Bronchial epithelial cell (primary cell): ENCODE results near the gene HAVCR2. TPM values are rescaled to one million over a fixed set of nuclear protein-coding genes. Genes with fewer than 3 reads are reported as not detected.

ENCODE experiments used
- DNase-seq: peaks from one replicate; pipeline ENCODE4 v3.0.0-alpha.2; 2010; ENCODE audit warnings: low read depth
- FAIRE-seq: peaks from 2 replicates; lab custom pipeline; 2011; peaks lifted over from hg19 to GRCh38; lab: Jason Lieb, UNC
- H3K27me3 ChIP-seq: 2 replicates; pipeline ENCODE4 v1.5.1; 2011; ENCODE audit warnings: low read length; ENCODE audit not compliant: control insufficient read depth, insufficient read depth
- H3K36me3 ChIP-seq: 2 replicates; pipeline ENCODE4 v1.5.1; 2011; ENCODE audit warnings: low read length; ENCODE audit not compliant: control insufficient read depth, insufficient read depth
- H3K4me3 ChIP-seq: 2 replicates; pipeline ENCODE4 v1.5.1; 2011; ENCODE audit warnings: mild to moderate bottlenecking, low read depth, low read length, control low read depth
- total RNA-seq: library from RNA; depleted of rRNA; stranded (reverse); fragments of >200 nt; gene quantifications from 2 replicates; pipeline ENCODE4 v1.2.1, GENCODE V29; 2014
- TF ChIP-seq, protein P1 (sequence below): IDR thresholded peaks from 2 replicates; pipeline ENCODE4 v1.5.1; 2011; ENCODE audit warnings: mild to moderate bottlenecking, moderate library complexity, low read length, control low read depth, inconsistent platforms; ENCODE audit not compliant: insufficient read depth, severe bottlenecking

Gene HAVCR2
- total RNA-seq, 1 donor from 2014 or later = 0.53 TPM

DNA sequence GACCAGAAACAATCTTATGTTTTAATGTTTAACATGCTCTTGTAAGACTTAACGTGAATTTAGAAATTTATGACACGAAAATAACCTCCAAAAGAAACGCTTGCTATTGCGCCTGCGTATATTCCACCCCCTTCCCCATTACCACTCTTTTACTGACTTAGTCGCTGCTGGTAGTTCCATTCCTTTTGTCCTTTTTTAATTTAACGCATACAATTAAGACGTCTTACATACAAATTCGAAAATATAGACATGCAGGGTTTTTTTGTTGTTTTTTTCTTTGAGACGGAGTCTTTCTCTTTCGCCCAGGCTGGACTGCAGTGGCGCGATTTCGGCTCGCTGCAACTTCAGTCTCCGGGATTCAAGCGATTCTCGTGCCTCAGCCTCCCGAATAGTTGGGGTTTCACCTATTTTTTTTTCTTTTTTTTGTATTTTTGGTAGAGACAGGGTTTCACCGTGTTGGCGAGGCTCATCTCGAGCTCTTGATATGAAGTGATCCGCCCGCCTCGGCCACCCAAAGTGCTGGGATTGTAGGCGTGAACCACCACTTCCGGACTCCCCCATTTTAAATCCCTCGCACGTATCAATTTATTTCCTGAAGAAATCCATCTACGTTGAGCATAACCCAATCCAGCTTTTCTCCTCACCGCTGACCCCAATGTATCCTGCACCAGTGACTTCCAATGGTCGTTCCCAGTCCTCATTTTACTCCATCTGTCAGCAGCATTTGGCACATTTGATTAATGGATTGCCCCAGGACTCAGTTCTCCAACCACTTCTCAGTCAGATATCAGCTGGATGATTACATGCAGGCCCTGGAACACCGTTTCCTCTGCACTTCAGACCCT lies 34.5 kb upstream of the HAVCR2 start:
- FAIRE-seq (no peak), DNase-seq (peak; percentile 18)
- TF ChIP-seq, protein P1, sequence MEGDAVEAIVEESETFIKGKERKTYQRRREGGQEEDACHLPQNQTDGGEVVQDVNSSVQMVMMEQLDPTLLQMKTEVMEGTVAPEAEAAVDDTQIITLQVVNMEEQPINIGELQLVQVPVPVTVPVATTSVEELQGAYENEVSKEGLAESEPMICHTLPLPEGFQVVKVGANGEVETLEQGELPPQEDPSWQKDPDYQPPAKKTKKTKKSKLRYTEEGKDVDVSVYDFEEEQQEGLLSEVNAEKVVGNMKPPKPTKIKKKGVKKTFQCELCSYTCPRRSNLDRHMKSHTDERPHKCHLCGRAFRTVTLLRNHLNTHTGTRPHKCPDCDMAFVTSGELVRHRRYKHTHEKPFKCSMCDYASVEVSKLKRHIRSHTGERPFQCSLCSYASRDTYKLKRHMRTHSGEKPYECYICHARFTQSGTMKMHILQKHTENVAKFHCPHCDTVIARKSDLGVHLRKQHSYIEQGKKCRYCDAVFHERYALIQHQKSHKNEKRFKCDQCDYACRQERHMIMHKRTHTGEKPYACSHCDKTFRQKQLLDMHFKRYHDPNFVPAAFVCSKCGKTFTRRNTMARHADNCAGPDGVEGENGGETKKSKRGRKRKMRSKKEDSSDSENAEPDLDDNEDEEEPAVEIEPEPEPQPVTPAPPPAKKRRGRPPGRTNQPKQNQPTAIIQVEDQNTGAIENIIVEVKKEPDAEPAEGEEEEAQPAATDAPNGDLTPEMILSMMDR = no peak
- peak overlapping the region; percentile 96 for H3K4me3 ChIP-seq
- H3K27me3 ChIP-seq = no peaks in the 10 kb centered on the region
- peaks cover 2% of the 10 kb centered on the region for H3K36me3 ChIP-seq

DNA sequence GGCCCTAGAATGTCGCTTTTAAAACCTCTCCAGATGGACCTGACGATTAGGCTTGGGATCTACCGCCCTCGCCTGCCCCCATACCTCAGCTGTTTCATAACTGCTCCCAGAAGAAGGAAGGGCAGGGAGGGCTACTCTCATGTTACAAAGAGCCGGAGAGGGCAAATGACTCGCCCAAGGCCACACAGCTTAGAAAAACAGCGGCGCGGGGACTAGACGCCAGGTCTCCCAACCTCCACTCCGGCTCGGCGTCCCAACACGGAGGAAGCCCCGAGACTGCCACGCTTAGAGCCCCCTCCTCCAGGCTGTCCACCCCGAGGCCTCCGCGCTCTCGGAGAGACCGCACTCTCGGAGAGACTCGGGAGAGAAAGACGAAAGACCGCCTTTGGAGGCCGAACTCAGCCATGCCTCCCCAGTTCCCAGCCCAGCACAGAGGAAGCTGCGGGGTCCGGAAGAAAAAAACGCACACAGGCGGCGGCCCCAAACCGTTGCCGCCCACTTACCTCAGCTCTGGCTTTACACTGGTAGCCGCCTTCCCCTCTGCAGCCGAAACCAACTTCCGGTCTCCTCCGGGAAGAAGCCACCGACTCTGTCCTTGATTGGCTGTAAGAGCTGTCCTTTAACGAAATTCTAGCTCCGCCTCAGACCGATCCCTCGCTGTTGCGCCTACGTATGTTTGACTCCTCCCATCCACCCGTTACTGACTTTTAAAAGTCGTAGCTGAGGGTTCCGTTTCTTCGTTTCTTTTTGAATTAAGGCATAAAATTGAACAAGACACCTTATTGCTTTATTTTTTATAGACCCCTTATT lies 33.7 kb upstream of the HAVCR2 start, which contains the start of gene MED7:
Gene MED7, minus strand, starts transcription at position 549 of the 810 bp plus-strand sequence. CDS start 3,434 bp downstream, outside the sequence.
- TF ChIP-seq, protein P1 = no peak
- DNase-seq (peak; percentile 98), FAIRE-seq (peak; percentile 73)

DNA sequence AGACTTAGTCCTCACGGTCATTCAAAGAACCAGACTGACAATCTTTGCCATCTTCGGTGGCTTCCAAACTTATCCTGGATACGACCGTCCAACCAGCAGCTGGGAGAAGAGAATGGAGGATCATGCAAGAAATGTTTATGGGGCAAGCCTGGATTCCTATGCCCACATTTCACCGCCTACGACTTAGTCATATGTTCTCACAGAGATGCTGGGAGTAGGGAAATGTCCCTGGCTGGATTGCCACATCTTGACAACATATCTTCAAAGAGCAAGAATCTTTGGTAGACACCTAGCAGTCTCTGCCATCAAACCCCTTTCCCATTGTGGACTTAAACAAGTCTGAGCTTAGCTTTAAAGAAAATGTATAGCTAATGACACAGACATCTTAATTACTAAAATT lies 28.8 kb upstream of the HAVCR2 start:
- Histone ChIP-seq H3K27me3 (no peaks in the 10 kb centered on the region), H3K36me3 (peaks cover 5% of the 10 kb centered on the region), H3K4me3 (no peak overlapping the region)
- no peak for FAIRE-seq
- peak; percentile 9 for DNase-seq
- TF ChIP-seq, protein P1 = no peak

More for the DNA sequence above, 33.7 kb upstream of the HAVCR2 start, which contains the start of gene MED7:
- Histone ChIP-seq H3K4me3 (peak within 1 kb of the TSS; percentile 96), H3K27me3 (no peaks in the 10 kb centered on the region), H3K36me3 (peaks cover 4% of the 10 kb centered on the region)

DNA sequence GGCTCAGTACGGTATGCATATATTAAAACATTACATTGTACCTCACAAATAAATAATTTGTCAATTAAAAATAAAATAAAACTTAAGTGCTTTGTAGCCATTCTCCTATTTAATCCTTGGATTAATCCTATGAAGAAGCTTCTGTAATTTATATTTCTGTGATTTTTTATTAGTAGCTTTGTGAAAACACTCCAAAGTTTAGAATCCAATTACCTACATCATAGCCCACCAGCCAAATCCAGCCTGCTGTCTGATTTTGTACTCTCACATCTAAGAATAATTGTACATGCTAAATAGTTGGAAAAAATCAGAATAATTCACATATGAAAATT lies 23.4 kb upstream of the HAVCR2 start:
- DNase-seq (no peak), FAIRE-seq (no peak)
- no peaks in the 10 kb centered on the region for H3K27me3 ChIP-seq
- no peaks in the 10 kb centered on the region for H3K36me3 ChIP-seq
- TF ChIP-seq, protein P1 = no peak
- no peak overlapping the region for H3K4me3 ChIP-seq

DNA sequence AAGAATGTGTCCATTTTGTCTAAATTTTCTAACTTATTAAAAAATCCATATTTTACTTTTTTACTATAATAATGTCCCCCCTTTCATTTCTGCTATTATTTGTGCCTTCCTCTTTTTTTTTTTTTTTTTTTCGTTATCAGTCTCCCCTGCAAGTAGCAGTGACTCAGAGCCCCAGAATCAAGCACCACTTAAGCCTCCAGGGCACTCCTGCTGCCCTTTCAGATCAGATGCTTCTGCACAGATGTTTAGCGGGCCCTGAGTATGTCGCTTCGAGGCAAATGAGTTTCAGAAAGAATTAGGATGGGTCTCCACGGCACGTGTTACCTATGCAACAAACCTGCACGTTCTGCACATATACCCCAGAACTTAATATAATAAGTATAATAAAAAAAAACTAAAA lies 22.1 kb upstream of the HAVCR2 start:
- FAIRE-seq = no peak
- peak; percentile 22 for DNase-seq

More for the DNA sequence above, 22.1 kb upstream of the HAVCR2 start:
- Histone ChIP-seq H3K4me3 (no peak overlapping the region), H3K27me3 (no peaks in the 10 kb centered on the region), H3K36me3 (no peaks in the 10 kb centered on the region)
- TF ChIP-seq, protein P1 = no peak
